Thyroid gland (tissue), 4 donors: Measurements from ENCODE around the gene RPL36A.

Experiments
- CTCF ChIP-seq, 6 experiments: fragments of 200-600 bp in 3 of 6; fragments of 450-650 bp in 3 of 6; sonication (generic) in 3 of 6; IDR thresholded peaks; one replicate each; pipeline ENCODE4 v1.5.1; 2016 to 2019; ENCODE audit warnings: antibody characterized with exemption in 6 of 6, mild to moderate bottlenecking in 2 of 6, inconsistent platforms in 1 of 6, moderate library complexity in 1 of 6
- POLR2A ChIP-seq, 2 donors: fragments of 450-650 bp; IDR thresholded peaks; one replicate each; pipeline ENCODE4 v1.6.1; 2017; ENCODE audit warnings: antibody characterized with exemption in 2 of 2, mild to moderate bottlenecking in 2 of 2, moderate library complexity in 1 of 2

- TF ChIP-seq POLR2A (IDR thresholded peaks at IDR 0.05), result no peak
- TF ChIP-seq CTCF (IDR thresholded peaks at IDR 0.05), result no peak
Observed at GRCh38 chrX:101385026-101385684, 5.7 kb upstream of the RPL36A start.
